Stimulated activated CD8-positive, alpha-beta memory T cell treated with anti-CD3 and anti-CD28 coated beads, Interleukin-4, amount 100 ng/mL, for 24 hours (primary cell): ENCODE data around the gene IFI27L1.

Experiments used
- DNase-seq: peaks from one replicate; pipeline ENCODE4 v3.0.0-alpha.2; 2020; ENCODE audit warnings: low read depth

Gene IFI27L1

GRCh38 chr14:94114589-94115057 lies 33.5 kb downstream of the IFI27L1 start:
- DNase-seq = no peak

GRCh38 chr14:94115058-94115591 lies 34.0 kb downstream of the IFI27L1 start:
- no peak for DNase-seq

- DNase-seq = no peak
Observed at GRCh38 chr14:94115631-94116030, 34.5 kb downstream of the IFI27L1 start.

GRCh38 chr14:94116701-94117100 lies 35.6 kb downstream of the IFI27L1 start:
- no peak for DNase-seq

GRCh38 chr14:94117856-94118255 lies 36.7 kb downstream of the IFI27L1 start:
- no peak for DNase-seq

GRCh38 chr14:94119071-94119470 lies 38.0 kb downstream of the IFI27L1 start:
- no peak for DNase-seq

- no peak for DNase-seq
Observed at GRCh38 chr14:94120667-94121340, 39.7 kb downstream of the IFI27L1 start.

- no peak for DNase-seq
Observed at GRCh38 chr14:94121485-94121884, 40.4 kb downstream of the IFI27L1 start.

- no peak for DNase-seq
Observed at GRCh38 chr14:94122438-94122837, 41.3 kb downstream of the IFI27L1 start.

GRCh38 chr14:94123296-94123695 lies 42.2 kb downstream of the IFI27L1 start:
- DNase-seq = no peak

GRCh38 chr14:94123868-94124267 lies 42.8 kb downstream of the IFI27L1 start:
- DNase-seq = no peak

- DNase-seq = no peak
Observed at GRCh38 chr14:94124582-94125377, 43.7 kb downstream of the IFI27L1 start.

GRCh38 chr14:94125659-94126418 lies 44.7 kb downstream of the IFI27L1 start:
- DNase-seq = no peak

GRCh38 chr14:94126419-94126677 lies 45.2 kb downstream of the IFI27L1 start:
- no peak for DNase-seq

GRCh38 chr14:94126800-94127199 lies 45.7 kb downstream of the IFI27L1 start:
- no peak for DNase-seq

- DNase-seq = no peak
Observed at GRCh38 chr14:94127330-94127729, 46.2 kb downstream of the IFI27L1 start.

- no peak for DNase-seq
Observed at GRCh38 chr14:94128216-94128839, 47.2 kb downstream of the IFI27L1 start.

GRCh38 chr14:94129111-94129757 lies 48.1 kb downstream of the IFI27L1 start, which contains the start of gene IFI27L2:
Gene IFI27L2 (minus strand): TSS chr14:94129604. CDS start chr14:94129564, 40 bp downstream.
- peak; percentile 50 for DNase-seq

GRCh38 chr14:94129758-94130414 lies 48.8 kb downstream of the IFI27L1 start:
- no peak for DNase-seq

GRCh38 chr14:94132285-94132887 lies 51.3 kb downstream of the IFI27L1 start:
- DNase-seq = peak; percentile 19

- no peak for DNase-seq
Observed at GRCh38 chr14:94135476-94135875, 54.4 kb downstream of the IFI27L1 start.
